Esophagus squamous epithelium (tissue), 4 donors: ENCODE results near the gene COPB2.

Experiments used
- CTCF ChIP-seq, 6 experiments: fragments of 450-650 bp in 4 of 6; fragments of 200-600 bp in 2 of 6; sonication (generic) in 2 of 6; IDR thresholded peaks; one replicate each; pipeline ENCODE4 v1.5.1; 2016 to 2019; ENCODE audit warnings: antibody characterized with exemption in 6 of 6, mild to moderate bottlenecking in 4 of 6, moderate library complexity in 4 of 6
- POLR2A ChIP-seq, 4 donors: fragments of 450-650 bp; IDR thresholded peaks; one replicate each; pipeline ENCODE4 v1.6.1; 2017; ENCODE audit warnings: antibody characterized with exemption in 4 of 4, mild to moderate bottlenecking in 4 of 4, moderate library complexity in 3 of 4

- no peak for TF ChIP-seq CTCF (IDR thresholded peaks at IDR 0.05)
- no peak for TF ChIP-seq POLR2A (IDR thresholded peaks at IDR 0.05)
These were observed 72.2 kb downstream of the COPB2 start for GRCh38 chr3:139317215-139317614.
